Endothelial cell of umbilical vein (primary cell): ENCODE measurements around the gene C7orf33. TPM values are rescaled to one million over a fixed set of nuclear protein-coding genes. Genes with fewer than 3 reads are reported as not detected.

Experiments
- Bru-seq: library from RNA; stranded (reverse); fragments of 400-500 nt; gene quantifications from one replicate; lab custom pipeline; 2021; lab: Mats Ljungman, UMichigan
- BruChase-seq, 2 experiments: library from RNA; stranded (reverse); fragments of 400-500 nt; gene quantifications; one replicate each; lab custom pipeline; 2021; lab: Mats Ljungman, UMichigan
- BruUV-seq: library from RNA; stranded (reverse); fragments of 400-500 nt; replicated peaks from 2 replicates; lab custom pipeline; 2021; lab: Mats Ljungman, UMichigan
- CTCF ChIA-PET: fragments of 300-600, 350-600 bp; sonication (Branson Sonifier 250); formaldehyde crosslinking; loops from one replicate; lab custom pipeline; 2021; ENCODE audit warnings: antibody characterized with exemption, inconsistent platforms; lab: Charles Lee
- POLR2A ChIA-PET: fragments of 300-600, 350-600 bp; sonication (Branson Sonifier 250); formaldehyde crosslinking; loops from one replicate; lab custom pipeline; 2021; ENCODE audit warnings: antibody characterized with exemption, inconsistent platforms; lab: Charles Lee
- DNase-seq: peaks from one replicate; pipeline ENCODE4 v3.0.0-alpha.2; 2011; ENCODE audit warnings: low read depth, low spot score
- FAIRE-seq: peaks from 2 replicates; lab custom pipeline; 2011; peaks lifted over from hg19 to GRCh38; lab: Jason Lieb, UNC
- H2AFZ ChIP-seq: 2 replicates; pipeline ENCODE4 v1.6.0; 2012; ENCODE audit warnings: low read depth, low read length, control low read depth, inconsistent platforms
- H3K27ac ChIP-seq: 2 replicates; pipeline ENCODE4 v1.5.1; 2011; ENCODE audit warnings: low read depth, mild to moderate bottlenecking, control low read depth, low read length, moderate library complexity; ENCODE audit not compliant: insufficient read depth
- H3K27me3 ChIP-seq, 2 experiments: 2 replicates each; pipeline versions ENCODE4 v1.6.0 to v1.6.1; 2011; ENCODE audit warnings: low read length in 2 of 2, mixed read lengths in 1 of 2; ENCODE audit not compliant: control insufficient read depth in 2 of 2, insufficient read depth in 2 of 2
- H3K36me3 ChIP-seq, 2 experiments: 2 replicates in 1 of 2; 3 replicates in 1 of 2; pipeline ENCODE4 v1.5.1; 2011; ENCODE audit warnings: low read length in 2 of 2, mild to moderate bottlenecking in 1 of 2, moderate library complexity in 1 of 2; ENCODE audit not compliant: control insufficient read depth in 2 of 2, insufficient read depth in 2 of 2; ENCODE audit errors: extremely low read depth in 1 of 2
- H3K4me1 ChIP-seq: 3 replicates; pipeline ENCODE4 v1.5.1; 2011; ENCODE audit warnings: mild to moderate bottlenecking, low read length; ENCODE audit not compliant: control insufficient read depth, insufficient read depth; ENCODE audit errors: extremely low read depth
- H3K4me2 ChIP-seq: 2 replicates; pipeline ENCODE4 v1.6.1; 2011; ENCODE audit warnings: low read length, control low read depth, mixed read lengths; ENCODE audit not compliant: insufficient read depth
- H3K4me3 ChIP-seq, 3 experiments: fragments of 200-600 bp in 1 of 3; sonication (generic), shearing (Covaris generic) in 1 of 3; replicated peaks in 1 of 3; 2 replicates each; pipeline ENCODE4 v1.5.1; 2011 to 2016; ENCODE audit warnings: control low read depth in 3 of 3, low read length in 3 of 3, mild to moderate bottlenecking in 2 of 3, inconsistent platforms in 1 of 3, low read depth in 1 of 3, moderate library complexity in 1 of 3; ENCODE audit not compliant: insufficient read depth in 1 of 3
- H3K79me2 ChIP-seq: 2 replicates; pipeline ENCODE4 v1.6.0; 2012; ENCODE audit warnings: low read length, inconsistent platforms; ENCODE audit not compliant: control insufficient read depth, insufficient read depth
- H3K9ac ChIP-seq: replicated peaks from 2 replicates; pipeline ENCODE3; 2011; ENCODE audit warnings: low read length, control low read depth; ENCODE audit not compliant: insufficient read depth; ENCODE audit errors: extremely low read depth
- H3K9me1 ChIP-seq: replicated peaks from 3 replicates; pipeline ENCODE4 v1.6.0; 2011; ENCODE audit warnings: mild to moderate bottlenecking, low read length; ENCODE audit not compliant: control insufficient read depth, insufficient read depth; ENCODE audit errors: extremely low read depth
- H3K9me3 ChIP-seq: replicated peaks from 2 replicates; pipeline ENCODE4 v1.5.1; 2012; ENCODE audit warnings: low read length, inconsistent platforms; ENCODE audit not compliant: control insufficient read depth, insufficient read depth
- H4K20me1 ChIP-seq: replicated peaks from 2 replicates; pipeline ENCODE3; 2011; ENCODE audit warnings: mild to moderate bottlenecking, low read length; ENCODE audit not compliant: control insufficient read depth, insufficient read depth; ENCODE audit errors: extremely low read depth
- EZH2 ChIP-seq: IDR thresholded peaks from 2 replicates; pipeline ENCODE4 v1.6.1; 2012; ENCODE audit warnings: borderline replicate concordance, low read depth, mild to moderate bottlenecking, moderate library complexity, low read length, inconsistent platforms; ENCODE audit not compliant: severe bottlenecking
- FOS ChIP-seq: IDR thresholded peaks from 2 replicates; pipeline ENCODE4 v1.6.1; 2011; ENCODE audit warnings: mild to moderate bottlenecking, low read length, moderate library complexity, borderline replicate concordance; ENCODE audit not compliant: insufficient read depth
- GATA2 ChIP-seq: IDR thresholded peaks from 2 replicates; pipeline ENCODE4 v1.7.0; 2011; ENCODE audit warnings: low read depth, mild to moderate bottlenecking, moderate library complexity, mixed read lengths, low read length; ENCODE audit not compliant: insufficient read length, insufficient read depth
- JUN ChIP-seq: IDR thresholded peaks from 2 replicates; pipeline ENCODE4 v1.6.1; 2011; ENCODE audit warnings: borderline replicate concordance, low read depth; ENCODE audit not compliant: insufficient read length, insufficient read depth
- MYC ChIP-seq: IDR thresholded peaks from one replicate; pipeline ENCODE4 v1.6.1; 2011; ENCODE audit warnings: mild to moderate bottlenecking, low read depth, low read length
- POLR2A ChIP-seq: IDR thresholded peaks from 2 replicates; pipeline ENCODE4 v1.6.1; 2012; ENCODE audit warnings: low read depth, mild to moderate bottlenecking, control low read depth, low read length
- POLR2AphosphoS5 ChIP-seq: IDR thresholded peaks from 2 replicates; pipeline ENCODE4 v1.6.1; 2012; ENCODE audit warnings: low read depth, mild to moderate bottlenecking, control low read depth, low read length, moderate library complexity; ENCODE audit not compliant: insufficient read depth
- dilution Hi-C: fragments of 300-500 bp; cut with MboI; formaldehyde crosslinking; loops from one replicate; pipeline ENCODE4 v1.15.0; 2019; ENCODE audit warnings: low sequenced_read_pairs; ENCODE audit not compliant: extremely low pct_ligation_motif_present
- intact Hi-C: fragments of 100-400 bp; cut with micrococcal nuclease; formaldehyde crosslinking; loops from one replicate; pipeline ENCODE4 v1.10.0; 2022
- long read RNA-seq: library from polyadenylated mRNA; stranded (forward); transcript quantifications from one replicate; pipeline ENCODE4 v2.0.0, GENCODE V29; 2021
- polyA minus RNA-seq, 3 experiments: library from RNA; depleted of rRNA, polyadenylated mRNA; stranded (reverse); fragments of >200 nt; gene quantifications; 1 replicate in 1 of 3; 2 replicates in 2 of 3; pipeline ENCODE4 v1.2.3, GENCODE V29; 2011
- polyA plus RNA-seq, 4 experiments: library from polyadenylated mRNA; depleted of rRNA in 3 of 4; stranded (reverse) in 3 of 4; unstranded in 1 of 4; fragments of >200 nt; gene quantifications; 2 replicates each; pipeline versions ENCODE4 v1.2.1 to v1.2.3, GENCODE V29; 2011 to 2012; ENCODE audit warnings: missing spikeins in 1 of 4
- total RNA-seq: library from RNA; stranded (reverse); gene quantifications from 2 replicates; pipeline ENCODE4 v1.2.3, GENCODE V29; 2021
- TF ChIP-seq, protein P1 (sequence below), 2 donors: IDR thresholded peaks; 1 replicate in 1 of 2; 2 replicates in 1 of 2; pipeline ENCODE4 v1.5.1; 2011; ENCODE audit warnings: low read length in 2 of 2, mild to moderate bottlenecking in 2 of 2, moderate library complexity in 2 of 2, control low read depth in 1 of 2, inconsistent platforms in 1 of 2, low read depth in 1 of 2; ENCODE audit not compliant: insufficient read depth in 1 of 2; ENCODE audit errors: extremely low read depth in 1 of 2
- TF ChIP-seq, protein P2 (sequence below): IDR thresholded peaks from 2 replicates; pipeline ENCODE4 v1.6.1; 2011; ENCODE audit not compliant: insufficient read depth, insufficient read length

C7orf33 gene, protein sequence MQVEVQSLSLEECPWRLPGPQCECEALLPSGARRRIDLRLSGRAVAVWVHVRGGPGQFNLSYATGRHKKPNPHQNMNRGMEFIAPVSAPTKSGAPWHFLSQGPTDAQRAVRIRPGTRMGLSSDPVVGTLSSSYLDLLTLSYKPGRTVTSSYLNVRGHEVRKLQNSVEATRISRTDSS
- not detected in 2 replicates for total RNA-seq
- not detected in 2 replicates for polyA plus RNA-seq
- not detected in 2 replicates for polyA plus RNA-seq (2011; cell fraction: cytosol; rRNA removed)
- polyA plus RNA-seq (2011; cell fraction: nucleus; rRNA removed) = not detected in 2 replicates
- polyA plus RNA-seq (2012) = not detected in 2 replicates
- not detected in 2 replicates for polyA minus RNA-seq
- not detected for polyA minus RNA-seq (2011; cell fraction: cytosol; rRNA and poly(A)+ RNA removed)
- polyA minus RNA-seq (2011; cell fraction: nucleus; rRNA and poly(A)+ RNA removed) = not detected in 2 replicates
- Bru-seq, nascent RNA = not detected
- not detected for BruChase-seq, experiment 1, labeled RNA remaining after a 6-hour chase
- BruChase-seq, experiment 2, labeled RNA remaining after a 2-hour chase = not detected
- long read RNA-seq = 0 reads

DNA sequence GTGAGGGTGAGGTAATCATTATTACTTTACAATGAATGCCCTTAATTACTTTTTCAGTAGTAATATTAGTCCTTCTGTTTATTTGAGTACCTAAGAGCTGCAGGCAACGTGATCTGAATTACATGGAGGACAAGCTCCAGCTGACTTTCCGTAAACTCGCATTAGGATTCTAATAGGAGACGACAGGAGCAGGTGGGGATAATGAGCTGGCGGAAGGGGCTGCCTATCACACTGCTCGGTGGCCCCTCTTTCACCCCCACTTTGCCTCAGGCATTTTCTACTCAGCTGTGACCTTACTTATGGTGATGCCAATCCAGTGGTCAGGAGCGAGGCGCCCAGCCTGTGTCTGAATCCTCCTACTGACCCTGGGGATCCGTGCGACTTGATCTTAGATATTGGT lies at the start of gene C7orf33:
Gene C7orf33 (plus strand): TSS at position 296 of the 400 bp plus-strand sequence. CDS start 160 bp downstream, outside the sequence.
- no peak within 1 kb of the TSS for H3K27ac ChIP-seq
- no peaks in the 10 kb centered on the region for H3K4me1 ChIP-seq
- H2AFZ ChIP-seq = no peak within 1 kb of the TSS
- H3K4me2 ChIP-seq = no peak within 1 kb of the TSS
- no peaks in the 10 kb centered on the region for H3K9me3 ChIP-seq
- CTCF ChIA-PET = no interaction called here
- BruUV-seq = no TSS peak
- intact Hi-C loops (no loop called here), dilution Hi-C loops (no loop called here)
- H3K9ac ChIP-seq = no peak within 1 kb of the TSS
- no peak for TF ChIP-seq FOS
- TF ChIP-seq, protein P1, sequence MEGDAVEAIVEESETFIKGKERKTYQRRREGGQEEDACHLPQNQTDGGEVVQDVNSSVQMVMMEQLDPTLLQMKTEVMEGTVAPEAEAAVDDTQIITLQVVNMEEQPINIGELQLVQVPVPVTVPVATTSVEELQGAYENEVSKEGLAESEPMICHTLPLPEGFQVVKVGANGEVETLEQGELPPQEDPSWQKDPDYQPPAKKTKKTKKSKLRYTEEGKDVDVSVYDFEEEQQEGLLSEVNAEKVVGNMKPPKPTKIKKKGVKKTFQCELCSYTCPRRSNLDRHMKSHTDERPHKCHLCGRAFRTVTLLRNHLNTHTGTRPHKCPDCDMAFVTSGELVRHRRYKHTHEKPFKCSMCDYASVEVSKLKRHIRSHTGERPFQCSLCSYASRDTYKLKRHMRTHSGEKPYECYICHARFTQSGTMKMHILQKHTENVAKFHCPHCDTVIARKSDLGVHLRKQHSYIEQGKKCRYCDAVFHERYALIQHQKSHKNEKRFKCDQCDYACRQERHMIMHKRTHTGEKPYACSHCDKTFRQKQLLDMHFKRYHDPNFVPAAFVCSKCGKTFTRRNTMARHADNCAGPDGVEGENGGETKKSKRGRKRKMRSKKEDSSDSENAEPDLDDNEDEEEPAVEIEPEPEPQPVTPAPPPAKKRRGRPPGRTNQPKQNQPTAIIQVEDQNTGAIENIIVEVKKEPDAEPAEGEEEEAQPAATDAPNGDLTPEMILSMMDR (IDR thresholded peaks at IDR 0.05; ENCODE audit: extremely low read depth in 1 of 2, insufficient read depth in 1 of 2, low read depth in 1 of 2, low read length in 2 of 2) = no peak
- TF ChIP-seq EZH2 = no peak
- no peak for TF ChIP-seq GATA2
- TF ChIP-seq, protein P2, sequence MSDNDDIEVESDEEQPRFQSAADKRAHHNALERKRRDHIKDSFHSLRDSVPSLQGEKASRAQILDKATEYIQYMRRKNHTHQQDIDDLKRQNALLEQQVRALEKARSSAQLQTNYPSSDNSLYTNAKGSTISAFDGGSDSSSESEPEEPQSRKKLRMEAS = no peak
- no peak for TF ChIP-seq POLR2A
- no peak for TF ChIP-seq POLR2AphosphoS5
- TF ChIP-seq MYC = no peak
- TF ChIP-seq JUN = no peak
- H3K36me3 ChIP-seq = no peaks in the 10 kb centered on the region
- no peaks in the 10 kb centered on the region for H3K9me1 ChIP-seq
- no peaks in the 10 kb centered on the region for H4K20me1 ChIP-seq
- no peak within 1 kb of the TSS for H3K4me3 ChIP-seq
- DNase-seq (no peak), FAIRE-seq (no peak)
- POLR2A ChIA-PET = no interaction called here
- no peaks in the 10 kb centered on the region for H3K27me3 ChIP-seq
- no peaks in the 10 kb centered on the region for H3K79me2 ChIP-seq
